ENCODE measurements around the gene GBP5.
"Not testable (repeated sequence)": the region's sequence is repeated elsewhere in the genome, so short reads cannot be mapped to it uniquely, and the experiment has no call there.

The GBP5 gene

DNA sequence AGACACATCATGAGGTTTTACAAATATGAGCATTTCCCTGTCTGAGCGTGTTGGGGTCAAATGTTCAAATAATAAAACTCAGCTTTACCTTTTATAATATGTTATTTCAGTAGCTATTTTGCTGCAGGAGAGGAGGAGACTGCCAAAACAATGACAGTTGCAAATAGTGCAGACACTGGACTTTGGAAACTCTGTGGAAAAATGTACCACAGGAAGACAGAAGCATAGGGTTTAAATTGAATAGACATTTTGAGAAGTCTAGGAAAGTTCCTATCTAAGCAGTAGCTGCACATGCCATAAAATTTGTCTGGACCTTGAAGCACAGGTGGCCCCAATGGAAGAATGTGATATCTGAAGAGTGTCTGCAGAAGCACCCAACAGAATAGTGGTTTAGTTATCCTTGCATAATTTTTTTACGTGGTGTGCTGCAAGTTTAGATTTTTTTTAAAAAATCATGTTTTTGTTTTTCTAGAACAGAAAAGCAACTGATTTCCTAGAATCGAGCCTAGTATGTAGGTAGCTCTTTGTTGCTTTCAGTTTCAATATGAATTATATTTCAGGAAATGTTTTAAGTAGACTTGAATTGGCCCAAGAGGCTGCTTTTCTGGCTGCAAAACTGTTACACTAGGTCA is 14.0 kb upstream of the GBP5 start:
- no peaks in the 10 kb centered on the region for H3K9me3 ChIP-seq (ENCODE audit: severe bottlenecking)
- H3K27me3 ChIP-seq (ENCODE audit: insufficient read depth, low read depth, severe bottlenecking), result peaks cover 4% of the 10 kb centered on the region
- no peak overlapping the region for H3K27ac ChIP-seq
- no peak for TF ChIP-seq CTCF (IDR thresholded peaks at IDR 0.05; ENCODE audit: low read depth, low read length)
- DNase-seq, result no peak
- no peaks in the 10 kb centered on the region for H3K36me3 ChIP-seq
- H3K4me3 ChIP-seq (ENCODE audit: low read depth, low read length), result no peak overlapping the region

DNA sequence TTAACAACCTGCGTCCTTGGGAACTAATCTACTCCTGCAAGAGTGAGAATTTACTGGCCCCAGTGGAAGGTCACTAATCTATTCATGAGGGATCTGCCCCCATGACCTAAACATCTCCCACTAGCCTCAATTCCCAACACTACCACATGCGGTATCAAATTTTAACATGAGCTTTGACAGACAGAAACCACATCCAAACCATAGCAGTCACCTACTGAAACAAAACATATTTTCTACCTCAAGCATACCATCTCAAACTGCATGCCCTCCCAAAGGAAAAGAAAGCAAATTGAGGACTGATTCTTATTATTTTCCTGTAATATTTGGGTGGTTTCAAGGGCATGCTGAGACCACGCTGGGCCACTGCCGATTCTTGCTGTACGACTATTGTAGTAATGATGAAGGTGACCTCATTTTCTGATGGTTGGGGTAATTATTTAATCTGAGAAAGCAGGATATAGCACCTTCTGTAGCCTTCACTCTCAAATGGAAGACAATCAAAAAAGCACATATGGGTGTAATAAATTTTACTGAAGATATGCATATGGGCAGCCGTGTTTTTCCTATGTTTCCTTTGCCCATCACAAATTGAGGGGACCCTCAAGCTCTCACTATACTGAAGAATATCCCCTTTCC is 13.2 kb upstream of the GBP5 start:
- Histone ChIP-seq H3K4me3 (ENCODE audit: low read depth, low read length) (no peak overlapping the region), H3K27ac (no peak overlapping the region), H3K36me3 (no peaks in the 10 kb centered on the region)

DNA sequence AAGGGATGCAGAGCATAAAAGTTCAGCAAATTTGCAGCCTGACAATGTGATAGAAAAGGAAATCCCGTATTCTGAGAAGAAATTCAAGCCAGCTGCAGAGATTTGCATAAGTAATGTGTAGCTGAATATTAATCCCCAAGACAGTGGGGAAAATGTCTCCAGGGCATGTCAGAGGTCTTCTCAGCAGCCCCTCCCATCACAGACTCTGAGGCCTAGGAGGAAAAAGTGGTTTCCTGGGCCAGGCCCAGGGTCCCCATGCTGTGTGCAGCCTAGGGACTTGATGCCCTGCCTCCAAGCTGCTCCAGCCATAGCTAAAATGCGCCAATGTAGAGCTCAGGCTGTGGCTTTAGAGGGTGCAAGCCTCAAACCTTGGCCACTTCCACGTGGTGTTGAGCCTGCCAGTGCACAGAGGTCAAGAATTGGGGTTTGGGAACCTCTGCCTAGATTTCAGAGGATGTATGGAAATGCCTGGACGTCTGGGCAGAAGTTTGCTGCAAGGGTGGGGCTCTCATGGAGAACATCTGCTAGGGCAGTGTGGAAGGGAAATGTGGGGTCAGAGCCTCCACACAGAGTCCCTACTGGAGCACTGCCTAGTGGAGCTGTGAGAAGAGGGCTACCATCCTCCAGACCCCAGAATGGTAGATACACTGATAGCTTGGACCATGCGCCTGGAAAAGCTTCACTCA is 11.6 kb upstream of the GBP5 start:
- not testable (repeated sequence) for H3K27me3 ChIP-seq (ENCODE audit: insufficient read depth, low read depth, severe bottlenecking); H3K4me3 ChIP-seq (ENCODE audit: low read depth, low read length); DNase-seq; H3K36me3 ChIP-seq; H3K27ac ChIP-seq; H3K9me3 ChIP-seq (ENCODE audit: severe bottlenecking)

More for the DNA sequence above, 13.2 kb upstream of the GBP5 start:
- Histone ChIP-seq H3K9me3 (ENCODE audit: severe bottlenecking) (no peaks in the 10 kb centered on the region), H3K27me3 (ENCODE audit: insufficient read depth, low read depth, severe bottlenecking) (peaks cover 4% of the 10 kb centered on the region)
- TF ChIP-seq CTCF (IDR thresholded peaks at IDR 0.05; ENCODE audit: low read depth, low read length), result no peak
- DNase-seq, result no peak

- no peak for DNase-seq
- no peak for TF ChIP-seq CTCF (IDR thresholded peaks at IDR 0.05; ENCODE audit: low read depth, low read length)
- H3K27me3 ChIP-seq (ENCODE audit: insufficient read depth, low read depth, severe bottlenecking), result peaks cover 4% of the 10 kb centered on the region
- H3K36me3 ChIP-seq, result no peaks in the 10 kb centered on the region
- H3K4me3 ChIP-seq (ENCODE audit: low read depth, low read length), result no peak overlapping the region
- no peak overlapping the region for H3K27ac ChIP-seq
- H3K9me3 ChIP-seq (ENCODE audit: severe bottlenecking), result no peaks in the 10 kb centered on the region
These were observed 8.1 kb upstream of the GBP5 start for GRCh38 chr1:89280766-89281165.

DNA sequence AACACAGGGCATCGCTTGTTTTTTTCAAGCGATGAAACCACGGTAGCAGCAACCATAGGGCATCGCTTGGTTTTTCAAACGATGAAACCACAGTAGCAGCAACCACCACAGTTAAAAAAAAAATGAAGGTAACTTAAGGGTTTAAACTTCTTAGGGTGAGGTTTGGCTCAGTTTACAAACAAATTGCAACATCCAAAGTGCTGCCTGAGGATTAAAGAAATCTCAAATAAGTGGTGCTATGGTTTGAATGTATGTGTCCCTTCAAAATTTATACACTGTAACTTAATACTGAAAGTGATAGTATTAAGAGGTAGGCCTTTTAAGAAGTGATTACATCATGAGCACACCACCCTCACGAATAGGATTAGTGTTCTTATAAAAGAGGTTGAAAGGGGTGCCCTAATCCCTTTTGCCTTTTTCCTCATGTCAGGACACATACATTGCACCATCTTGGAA is 6.4 kb upstream of the GBP5 start:
- DNase-seq, result no peak
- no peak overlapping the region for H3K4me3 ChIP-seq (ENCODE audit: low read depth, low read length)
- no peaks in the 10 kb centered on the region for H3K36me3 ChIP-seq
- H3K27ac ChIP-seq, result no peak overlapping the region
- no peaks in the 10 kb centered on the region for H3K9me3 ChIP-seq (ENCODE audit: severe bottlenecking)
- TF ChIP-seq CTCF (IDR thresholded peaks at IDR 0.05; ENCODE audit: low read depth, low read length), result no peak
- H3K27me3 ChIP-seq (ENCODE audit: insufficient read depth, low read depth, severe bottlenecking), result no peaks in the 10 kb centered on the region

DNA sequence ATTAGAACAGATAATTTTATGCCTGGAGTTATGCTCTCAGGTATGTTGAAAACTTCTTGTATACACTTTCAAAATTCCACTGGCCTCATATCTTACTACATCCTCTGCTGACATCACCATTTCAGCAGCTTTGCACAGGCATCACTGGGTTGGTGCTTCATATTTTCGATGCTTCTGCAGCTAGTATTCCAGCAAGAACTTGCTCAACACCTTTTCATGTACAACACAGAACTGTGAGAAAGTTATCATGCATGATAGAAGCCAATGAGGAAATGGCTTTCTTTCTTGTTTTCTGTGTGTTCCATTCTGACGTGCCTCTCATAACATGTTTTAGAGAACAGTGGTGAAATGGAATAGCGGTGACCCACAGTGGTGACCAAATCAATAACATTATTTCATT is 5.1 kb upstream of the GBP5 start:
- no peaks in the 10 kb centered on the region for H3K36me3 ChIP-seq
- H3K4me3 ChIP-seq (ENCODE audit: low read depth, low read length), result no peak overlapping the region
- H3K27me3 ChIP-seq (ENCODE audit: insufficient read depth, low read depth, severe bottlenecking), result no peaks in the 10 kb centered on the region
- H3K9me3 ChIP-seq (ENCODE audit: severe bottlenecking), result peaks cover 2% of the 10 kb centered on the region
- H3K27ac ChIP-seq, result no peak overlapping the region
- TF ChIP-seq CTCF (IDR thresholded peaks at IDR 0.05; ENCODE audit: low read depth, low read length), result no peak
- DNase-seq, result no peak
